ENCODE data around the gene CAD.
"Not testable (repeated sequence)": the region's sequence is repeated elsewhere in the genome, so short reads cannot be mapped to it uniquely, and the experiment has no call there.

The CAD gene

GRCh38 chr2:27261241-27261925, 44.2 kb downstream of the CAD start:
- DNase-seq, result no peak

GRCh38 chr2:27261926-27262298, 44.7 kb downstream of the CAD start:
- DNase-seq, result no peak

GRCh38 chr2:27262379-27263286, 45.5 kb downstream of the CAD start, which contains the start of gene SLC30A3:
Gene SLC30A3 (minus strand): TSS chr2:27263047. CDS start chr2:27262906, 141 bp downstream.
- peak; percentile 72 for DNase-seq

- peak; percentile 12 for DNase-seq
Measured at GRCh38 chr2:27263287-27264252, 46.4 kb downstream of the CAD start.

- DNase-seq, result peak; percentile 22
Measured at GRCh38 chr2:27264253-27264752, 47.1 kb downstream of the CAD start.

GRCh38 chr2:27264753-27265535, 47.8 kb downstream of the CAD start:
- peak; percentile 66 for DNase-seq

GRCh38 chr2:27265536-27265870, 48.3 kb downstream of the CAD start:
- DNase-seq, result no peak

- not testable (repeated sequence) for DNase-seq
Measured at GRCh38 chr2:27268296-27268695, 51.1 kb downstream of the CAD start.

- DNase-seq, result no peak
Measured at GRCh38 chr2:27270131-27270530, 53.0 kb downstream of the CAD start.

- no peak for DNase-seq
Measured at GRCh38 chr2:27270670-27271069, 53.5 kb downstream of the CAD start.

- no peak for DNase-seq
Measured at GRCh38 chr2:27271631-27272340, 54.6 kb downstream of the CAD start.

GRCh38 chr2:27272537-27273522, 55.7 kb downstream of the CAD start:
- not testable (repeated sequence) for DNase-seq

- no peak for DNase-seq
Measured at GRCh38 chr2:27275211-27276150, 58.3 kb downstream of the CAD start, which contains the start of gene DNAJC5G. Gene DNAJC5G (plus strand): TSS chr2:27275433. CDS start chr2:27276729, 1,296 bp downstream.

- no peak for DNase-seq
Measured at GRCh38 chr2:27278010-27278409, 60.8 kb downstream of the CAD start.

GRCh38 chr2:27280826-27281225, 63.7 kb downstream of the CAD start:
- DNase-seq, result no peak

- no peak for DNase-seq
Measured at GRCh38 chr2:27281442-27281841, 64.3 kb downstream of the CAD start.

GRCh38 chr2:27281855-27282559, 64.8 kb downstream of the CAD start, which contains the start of gene TRIM54:
Gene TRIM54 (plus strand): TSS chr2:27282429. CDS start chr2:27282732, 303 bp downstream.
- DNase-seq, result no peak

- no peak for DNase-seq
Measured at GRCh38 chr2:27282892-27283291, 65.7 kb downstream of the CAD start.
